GM18951 (cell line): ENCODE results near the gene CCDC180.
"Not testable (repeated sequence)": the region's sequence is repeated elsewhere in the genome, so short reads cannot be mapped to it uniquely, and the experiment has no call there.

Source experiments
- POLR2A ChIP-seq: IDR thresholded peaks from 4 replicates; pipeline ENCODE4 v1.6.1; 2011; ENCODE audit warnings: mild to moderate bottlenecking; ENCODE audit not compliant: insufficient read length, insufficient read depth; ENCODE audit errors: extremely low read depth
- in situ Hi-C: fragments of 300-500 bp; cut with MboI; formaldehyde crosslinking; loops from one replicate; pipeline ENCODE4 v1.12.0; 2022; ENCODE audit warnings: low sequenced_read_pairs, mixed read lengths, inconsistent platforms; ENCODE audit not compliant: unreplicated experiment

The CCDC180 gene

DNA sequence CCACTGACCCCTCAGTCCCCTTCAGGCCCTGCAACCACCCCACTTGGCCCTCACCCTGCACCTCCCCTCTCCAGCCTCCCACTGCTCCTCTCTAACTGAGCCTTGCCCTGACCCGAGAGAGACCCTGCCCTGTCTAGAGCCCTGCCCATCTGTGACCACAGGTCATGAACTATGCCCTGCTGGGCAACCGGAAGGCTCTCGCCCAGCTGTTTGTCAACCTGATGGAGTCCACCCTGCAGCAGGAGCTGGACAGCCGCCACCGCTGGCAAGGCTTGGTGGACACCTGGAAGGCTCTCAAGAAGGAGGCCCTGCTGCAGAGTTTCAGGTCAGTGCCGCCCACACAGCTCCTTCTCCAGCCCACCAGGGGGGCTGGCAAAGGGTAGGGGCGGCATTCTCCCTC lies 9.4 kb downstream of the CCDC180 start:
- in situ Hi-C loops = no loop called here
- TF ChIP-seq POLR2A = no peak

DNA sequence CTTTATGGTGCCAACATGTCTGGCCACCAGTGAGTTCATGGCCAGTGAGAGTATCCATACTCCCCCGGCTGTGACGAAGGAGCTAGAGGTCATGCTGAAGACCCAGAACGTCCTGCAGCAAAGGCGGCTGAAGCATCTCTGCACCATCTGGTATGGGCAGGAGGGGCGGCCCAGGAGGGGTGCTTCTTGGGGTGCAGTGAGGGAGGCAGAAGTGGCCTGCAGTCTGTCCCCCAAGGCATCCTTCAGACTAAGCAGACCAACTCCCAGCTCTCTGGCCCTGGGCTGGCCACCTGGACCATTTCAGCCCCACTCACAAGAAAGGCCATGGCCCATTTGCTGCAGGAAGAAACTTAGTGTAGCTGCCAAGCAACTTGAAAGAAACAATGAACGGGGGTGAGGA lies 11.0 kb downstream of the CCDC180 start:
- in situ Hi-C loops = no loop called here
- no peak for TF ChIP-seq POLR2A

DNA sequence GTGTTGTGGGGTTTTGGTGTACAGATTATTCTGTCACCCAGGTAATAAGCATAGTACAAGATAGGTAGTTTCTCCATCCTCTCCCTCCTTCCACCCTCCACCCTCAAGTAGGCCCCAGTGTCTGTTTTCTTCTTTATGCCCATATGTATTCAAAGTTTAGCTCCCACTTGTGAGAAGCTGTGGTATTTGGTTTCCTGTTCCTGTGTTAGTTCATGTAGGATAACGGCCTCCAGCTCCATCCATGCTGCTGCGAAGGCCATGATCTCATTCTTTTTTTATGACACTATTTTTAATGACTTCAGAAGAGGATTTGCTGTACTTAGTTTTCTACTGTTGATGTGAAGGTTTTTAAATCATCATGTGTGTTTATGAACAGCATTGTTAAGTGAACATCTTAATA lies 11.9 kb downstream of the CCDC180 start:
- in situ Hi-C loops = no loop called here

DNA sequence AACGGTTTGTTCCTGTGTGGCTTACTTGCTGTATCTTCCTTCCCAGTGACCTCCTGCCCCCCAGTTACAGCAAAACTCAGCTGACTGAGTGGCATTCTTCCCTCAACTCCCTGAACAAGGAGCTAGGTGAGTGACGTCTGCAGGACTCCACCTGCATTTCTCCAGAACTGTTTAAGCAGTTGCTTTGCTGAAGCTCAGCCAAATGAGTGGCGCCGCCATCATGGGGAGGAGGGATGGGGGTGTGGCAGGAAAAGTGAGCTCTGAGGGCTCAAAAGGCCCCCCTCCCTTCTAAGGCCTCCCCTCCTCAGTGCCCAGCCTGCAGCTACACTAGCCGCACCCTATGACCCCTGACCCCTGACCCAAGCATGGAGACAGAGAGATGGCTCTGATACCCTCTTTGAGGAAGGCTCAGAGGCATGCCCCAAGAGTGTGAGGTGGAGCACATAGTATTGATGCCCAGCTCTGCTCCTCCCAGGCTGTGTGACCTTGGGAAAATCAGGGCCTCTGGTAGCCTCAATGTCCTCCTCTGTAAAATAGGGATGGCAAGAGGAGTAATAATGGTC lies 12.7 kb downstream of the CCDC180 start:
- in situ Hi-C loops = no loop called here
- no peak for TF ChIP-seq POLR2A

More for the DNA sequence above, 11.9 kb downstream of the CCDC180 start:
- TF ChIP-seq POLR2A = no peak

- TF ChIP-seq POLR2A = no peak
- in situ Hi-C loops = no loop called here
Measured at GRCh38 chr9:97321251-97321650, 13.8 kb downstream of the CCDC180 start.

DNA sequence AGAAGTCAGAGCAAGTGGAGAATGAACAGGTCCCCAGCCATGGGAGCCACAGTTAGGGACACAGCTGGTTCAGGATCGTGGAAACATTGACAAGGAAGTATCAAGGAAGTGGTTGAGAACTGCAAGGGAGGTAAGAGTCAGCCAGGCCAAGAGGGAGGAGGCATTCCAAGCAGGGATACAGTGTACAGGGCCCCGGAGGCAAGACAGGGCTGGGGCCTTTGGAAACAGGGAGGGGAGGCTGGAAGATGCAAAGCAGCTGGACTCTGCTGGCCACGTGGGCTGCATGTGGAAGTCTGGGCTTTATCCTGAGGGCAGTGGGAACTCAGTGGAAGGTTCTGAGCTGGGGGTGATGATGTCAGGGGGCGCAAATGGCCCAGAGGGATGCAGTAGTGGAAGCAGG lies 14.2 kb downstream of the CCDC180 start:
- in situ Hi-C loops = no loop called here

GRCh38 chr9:97322105-97322504 lies 14.6 kb downstream of the CCDC180 start:
- no peak for TF ChIP-seq POLR2A

More for the DNA sequence above, 14.2 kb downstream of the CCDC180 start:
- TF ChIP-seq POLR2A = no peak

GRCh38 chr9:97324954-97325353 lies 17.5 kb downstream of the CCDC180 start:
- TF ChIP-seq POLR2A = no peak
- in situ Hi-C loops = no loop called here

More at GRCh38 chr9:97322105-97322504, 14.6 kb downstream of the CCDC180 start:
- in situ Hi-C loops = no loop called here

GRCh38 chr9:97327562-97327961 lies 20.1 kb downstream of the CCDC180 start:
- in situ Hi-C loops = no loop called here
- no peak for TF ChIP-seq POLR2A

GRCh38 chr9:97332993-97333392 lies 25.5 kb downstream of the CCDC180 start:
- in situ Hi-C loops = no loop called here
- TF ChIP-seq POLR2A = no peak

DNA sequence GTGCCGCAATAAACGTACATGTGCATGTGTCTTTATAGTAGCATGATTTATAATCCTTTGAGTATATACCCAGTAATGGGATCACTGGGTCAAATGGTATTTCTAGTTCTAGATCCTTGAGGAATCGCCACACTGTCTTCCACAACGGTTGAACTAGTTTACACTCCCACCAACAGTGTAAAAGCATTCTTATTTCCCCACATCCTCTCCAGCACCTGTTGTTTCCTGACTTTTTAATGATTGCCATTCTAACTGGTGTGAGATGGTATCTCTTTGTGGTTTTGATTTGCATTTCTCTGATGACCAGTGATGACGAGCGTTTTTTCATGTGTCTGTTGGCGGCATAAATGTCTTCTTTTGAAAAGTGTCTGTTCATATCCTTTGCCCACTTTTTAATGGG lies 28.2 kb downstream of the CCDC180 start:
- in situ Hi-C loops = not testable (repeated sequence)

- in situ Hi-C loops = no loop called here
- no peak for TF ChIP-seq POLR2A
Measured at GRCh38 chr9:97348871-97349270, 41.4 kb downstream of the CCDC180 start.

- in situ Hi-C loops = no loop called here
- no peak for TF ChIP-seq POLR2A
Measured at GRCh38 chr9:97349400-97349799, 41.9 kb downstream of the CCDC180 start.

DNA sequence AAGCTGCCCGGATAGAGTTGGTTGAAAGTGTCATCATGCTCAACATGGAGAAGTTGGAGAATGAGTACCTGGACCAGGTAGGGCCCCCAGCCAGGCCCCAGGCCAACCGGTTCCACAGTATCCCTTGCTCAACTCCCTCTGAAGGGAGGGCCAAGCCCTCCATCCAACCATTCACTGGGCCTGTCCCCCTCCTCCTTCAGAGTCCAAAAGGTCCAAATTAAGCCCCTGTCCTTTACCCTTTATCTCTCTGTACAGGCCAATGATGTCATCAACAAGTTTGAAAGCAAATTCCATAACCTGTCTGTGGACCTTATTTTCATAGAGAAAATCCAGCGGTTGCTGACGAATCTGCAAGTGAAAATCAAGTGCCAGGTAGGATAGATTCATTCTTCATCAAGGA lies 47.2 kb downstream of the CCDC180 start:
- no peak for TF ChIP-seq POLR2A
- in situ Hi-C loops = no loop called here

GRCh38 chr9:97357056-97357455 lies 49.6 kb downstream of the CCDC180 start:
- no peak for TF ChIP-seq POLR2A
- in situ Hi-C loops = no loop called here
